ENCODE data around the gene ELAVL4.

The ELAVL4 gene

GRCh38 chr1:50179639-50180038 is 70.9 kb downstream of the ELAVL4 start:
- no peak for DNase-seq (ENCODE audit: low spot score)

- no peak for DNase-seq (ENCODE audit: low spot score)
Observed at GRCh38 chr1:50180367-50180766, 71.6 kb downstream of the ELAVL4 start.

- no peak for DNase-seq (ENCODE audit: low spot score)
Observed at GRCh38 chr1:50181027-50181663, 72.4 kb downstream of the ELAVL4 start.

- DNase-seq (ENCODE audit: low spot score): no peak
Observed at GRCh38 chr1:50183378-50184133, 74.8 kb downstream of the ELAVL4 start.

GRCh38 chr1:50189369-50189768 is 80.6 kb downstream of the ELAVL4 start:
- DNase-seq (ENCODE audit: low spot score): no peak

- DNase-seq (ENCODE audit: low spot score): no peak
Observed at GRCh38 chr1:50193002-50193401, 84.3 kb downstream of the ELAVL4 start.

GRCh38 chr1:50195205-50195604 is 86.5 kb downstream of the ELAVL4 start:
- DNase-seq (ENCODE audit: low spot score): no peak

- DNase-seq (ENCODE audit: low spot score): no peak
Observed at GRCh38 chr1:50196081-50196480, 87.4 kb downstream of the ELAVL4 start.

GRCh38 chr1:50197216-50197615 is 88.5 kb downstream of the ELAVL4 start:
- DNase-seq (ENCODE audit: low spot score): no peak

- DNase-seq (ENCODE audit: low spot score): no peak
Observed at GRCh38 chr1:50208315-50208714, 99.6 kb downstream of the ELAVL4 start.

GRCh38 chr1:50208756-50209155 is 100.0 kb downstream of the ELAVL4 start:
- DNase-seq (ENCODE audit: low spot score): no peak

GRCh38 chr1:50209749-50210148 is 101.0 kb downstream of the ELAVL4 start:
- no peak for DNase-seq (ENCODE audit: low spot score)

GRCh38 chr1:50213505-50213904 is 104.8 kb downstream of the ELAVL4 start:
- no peak for DNase-seq (ENCODE audit: low spot score)

- DNase-seq (ENCODE audit: low spot score): no peak
Observed at GRCh38 chr1:50214717-50215116, 106.0 kb downstream of the ELAVL4 start.

- no peak for DNase-seq (ENCODE audit: low spot score)
Observed at GRCh38 chr1:50218344-50219120, 109.8 kb downstream of the ELAVL4 start.

GRCh38 chr1:50228871-50229384 is 120.2 kb downstream of the ELAVL4 start:
- no peak for DNase-seq (ENCODE audit: low spot score)

- no peak for DNase-seq (ENCODE audit: low spot score)
Observed at GRCh38 chr1:50231209-50231608, 122.5 kb downstream of the ELAVL4 start.

- DNase-seq (ENCODE audit: low spot score): no peak
Observed at GRCh38 chr1:50232336-50232735, 123.6 kb downstream of the ELAVL4 start.

GRCh38 chr1:50236656-50237055 is 127.9 kb downstream of the ELAVL4 start:
- no peak for DNase-seq (ENCODE audit: low spot score)

- DNase-seq (ENCODE audit: low spot score): no peak
Observed at GRCh38 chr1:50237056-50237455, 128.3 kb downstream of the ELAVL4 start.

- DNase-seq (ENCODE audit: low spot score): no peak
Observed at GRCh38 chr1:50243939-50244338, 135.2 kb downstream of the ELAVL4 start.

GRCh38 chr1:50246869-50247268 is 138.1 kb downstream of the ELAVL4 start:
- DNase-seq (ENCODE audit: low spot score): no peak

- no peak for DNase-seq (ENCODE audit: low spot score)
Observed at GRCh38 chr1:50251702-50252101, 143.0 kb downstream of the ELAVL4 start.
